GM12878 (cell line): ENCODE data around the gene TNIP2. TPM values are rescaled to one million over a fixed set of nuclear protein-coding genes. Genes with fewer than 3 reads are reported as not detected.

Experiments
- ATAC-seq: fragments of 200-7000 bp; cut with Tn5 transposase; 3 replicates; pipeline ENCODE4 v1.9.1; 2020; ENCODE audit warnings: mild to moderate bottlenecking, moderate library complexity
- BruUV-seq: library from RNA; stranded (reverse); fragments of 400-500 nt; replicated peaks from 2 replicates; lab custom pipeline; 2021; lab: Mats Ljungman, UMichigan
- CTCF ChIA-PET: fragments of 300-600 bp; sonication (Branson Sonifier 250); formaldehyde crosslinking; extraction: SDS; loops from one replicate; lab custom pipeline; 2021; ENCODE audit warnings: inconsistent platforms; lab: Yijun Ruan, JAX
- POLR2A ChIA-PET: fragments of 350-600 bp; formaldehyde crosslinking; extraction: SDS; loops from one replicate; lab custom pipeline; 2021; ENCODE audit warnings: inconsistent platforms; lab: Charles Lee
- RAD21 ChIA-PET: fragments of 300-600 bp; sonication (Branson Sonifier 250); formaldehyde crosslinking; loops from one replicate; lab custom pipeline; 2023; ENCODE audit warnings: antibody characterized with exemption; ENCODE audit not compliant: unreplicated experiment; lab: Charles Lee
- SMC1A ChIA-PET: fragments of 300-600 bp; sonication (Branson Sonifier 250); formaldehyde crosslinking; loops from one replicate; lab custom pipeline; 2023; ENCODE audit not compliant: unreplicated experiment, uncharacterized antibody; lab: Charles Lee
- DNase-seq: peaks from one replicate; pipeline ENCODE4 v3.0.0-alpha.2; 2011; ENCODE audit warnings: low read depth, low spot score
- FAIRE-seq: peaks from 3 replicates; lab custom pipeline; 2011; peaks lifted over from hg19 to GRCh38; lab: Jason Lieb, UNC
- H2AFZ ChIP-seq: 2 replicates; pipeline ENCODE4 v1.6.0; 2011; ENCODE audit warnings: low read depth, low read length, control low read depth; ENCODE audit not compliant: control insufficient read depth
- H3K27ac ChIP-seq: 2 replicates; pipeline ENCODE4 v1.5.1; 2011; ENCODE audit warnings: control low read depth; ENCODE audit not compliant: control insufficient read depth, insufficient read depth
- H3K27me3 ChIP-seq, 2 experiments: replicated peaks in 1 of 2; 2 replicates each; pipeline versions ENCODE4 v1.6.0 to v1.6.1; 2011; ENCODE audit warnings: low read length in 1 of 2; ENCODE audit not compliant: control insufficient read depth in 2 of 2, insufficient read depth in 2 of 2
- H3K36me3 ChIP-seq, 2 experiments: 2 replicates each; pipeline ENCODE4 v1.5.1; 2011; ENCODE audit warnings: low read length in 1 of 2; ENCODE audit not compliant: control insufficient read depth in 2 of 2, insufficient read depth in 2 of 2
- H3K4me1 ChIP-seq: 2 replicates; pipeline ENCODE4 v1.6.1; 2011; ENCODE audit warnings: mild to moderate bottlenecking, low read length, moderate library complexity, mixed read lengths; ENCODE audit not compliant: control insufficient read depth, insufficient read depth
- H3K4me2 ChIP-seq: 2 replicates; pipeline ENCODE4 v1.6.0; 2011; ENCODE audit warnings: control low read depth; ENCODE audit not compliant: control insufficient read depth, insufficient read depth
- H3K4me3 ChIP-seq: fragments of 200-600 bp; sonication (generic); 2 replicates; pipeline ENCODE4 v1.5.1; 2016
- H3K79me2 ChIP-seq: 2 replicates; pipeline ENCODE4 v1.6.0; 2011; ENCODE audit warnings: low read length; ENCODE audit not compliant: control insufficient read depth, insufficient read depth
- H3K9ac ChIP-seq: 2 replicates; pipeline ENCODE4 v1.8.0; 2011; ENCODE audit warnings: low read length, control low read depth, mixed read lengths; ENCODE audit not compliant: control insufficient read depth, insufficient read depth
- H3K9me3 ChIP-seq: replicated peaks from 3 replicates; pipeline ENCODE4 v1.5.1; 2011; ENCODE audit warnings: mild to moderate bottlenecking, low read length; ENCODE audit not compliant: control insufficient read depth, insufficient read depth
- H4K20me1 ChIP-seq: 2 replicates; pipeline ENCODE4 v1.6.0; 2011; ENCODE audit not compliant: control insufficient read depth, insufficient read depth
- BHLHE40 ChIP-seq, 2 experiments: fragments of 450-650 bp in 1 of 2; IDR thresholded peaks; 2 replicates each; pipeline ENCODE4 v1.6.1; 2011 to 2017; ENCODE audit warnings: low read depth in 2 of 2, borderline replicate concordance in 1 of 2, improper control_type of control experiment in 1 of 2, low read length in 1 of 2, mild to moderate bottlenecking in 1 of 2
- CBX5 ChIP-seq: sonication (generic); IDR thresholded peaks from 2 replicates; pipeline ENCODE4 v1.6.1; 2016; ENCODE audit warnings: low read depth, moderate library complexity, mild to moderate bottlenecking, inconsistent platforms
- EED ChIP-seq: sonication (generic); IDR thresholded peaks from 2 replicates; pipeline ENCODE4 v1.6.1; 2016; ENCODE audit warnings: antibody characterized with exemption, low read depth
- HCFC1 ChIP-seq: fragments of 150-350 bp; IDR thresholded peaks from 2 replicates; pipeline ENCODE4 v1.6.1; 2014; ENCODE audit warnings: low read length
- HDAC6 ChIP-seq: fragments of 200-600 bp; sonication (generic); IDR thresholded peaks from one replicate; pipeline ENCODE4 v1.8.0; 2017; ENCODE audit warnings: antibody characterized with exemption; ENCODE audit not compliant: unreplicated experiment
- IKZF1 ChIP-seq: fragments of 450-650 bp; conservative IDR thresholded peaks from 2 replicates; pipeline ENCODE4 v1.6.1; 2017; ENCODE audit warnings: antibody characterized with exemption, mild to moderate bottlenecking
- JUNB ChIP-seq: IDR thresholded peaks from 2 replicates; pipeline ENCODE4 v1.6.1; 2016; ENCODE audit warnings: antibody characterized with exemption, mild to moderate bottlenecking
- LARP7 ChIP-seq: fragments of 450-650 bp; IDR thresholded peaks from 2 replicates; pipeline ENCODE4 v1.6.1; 2017; ENCODE audit warnings: mild to moderate bottlenecking
- MTA2 ChIP-seq: fragments of 450-650 bp; IDR thresholded peaks from 2 replicates; pipeline ENCODE4 v1.6.1; 2016; ENCODE audit warnings: low read depth, mild to moderate bottlenecking, moderate library complexity
- NR2F1 ChIP-seq: fragments of 450-650 bp; conservative IDR thresholded peaks from 2 replicates; pipeline ENCODE4 v1.6.1; 2017; ENCODE audit warnings: mild to moderate bottlenecking
- PML ChIP-seq: IDR thresholded peaks from 2 replicates; pipeline ENCODE4 v1.6.1; 2012; ENCODE audit warnings: low read length, inconsistent platforms
- SMAD1 ChIP-seq: fragments of 450-650 bp; IDR thresholded peaks from 2 replicates; pipeline ENCODE4 v1.6.1; 2018; ENCODE audit warnings: mild to moderate bottlenecking, low read depth; ENCODE audit not compliant: partially characterized antibody
- STAT1 ChIP-seq: fragments of 450-650 bp; conservative IDR thresholded peaks from 2 replicates; pipeline ENCODE4 v1.6.1; 2014; ENCODE audit warnings: antibody characterized with exemption, mild to moderate bottlenecking
- ZNF24 ChIP-seq: fragments of 450-650 bp; IDR thresholded peaks from 2 replicates; pipeline ENCODE4 v1.6.1; 2017; ENCODE audit warnings: antibody characterized with exemption, mild to moderate bottlenecking
- WGBS: methylation state at CpG from one replicate; pipeline ENCODE4 v1.1.6; 2016; ENCODE audit warnings: low lambda C conversion rate; ENCODE audit not compliant: insufficient replicate concordance, insufficient coverage; ENCODE audit errors: missing lambda C conversion rate; 5-methylcytosine and 5-hydroxymethylcytosine counted together
- in situ Hi-C: fragments of 300-500 bp; cut with MboI; formaldehyde crosslinking; loops from 9 replicates; pipeline ENCODE4 v1.14.3; 2018; ENCODE audit warnings: mixed read lengths
- intact Hi-C: fragments of 100-400 bp; cut with micrococcal nuclease; formaldehyde crosslinking; loops from one replicate; pipeline ENCODE4 v1.14.2; 2022; ENCODE audit not compliant: unreplicated experiment
- polyA plus RNA-seq, 11 experiments: library from polyadenylated mRNA; depleted of rRNA in 4 of 11; unstranded in 6 of 11; stranded (reverse) in 5 of 11; fragments of >200 nt; fragmentation: Nextera tagmentation in 4 of 11; fragmentation: Illumina TruSeq in 1 of 11; extraction: Ambion mirVana in 4 of 11; extraction: Trizol in 1 of 11; gene quantifications; 1 replicate in 1 of 11; 2 replicates in 10 of 11; pipeline versions ENCODE4 v1.2.1 to v1.2.3, GENCODE V29; 2011 to 2016; ENCODE audit warnings: inconsistent platforms in 2 of 11, missing spikeins in 2 of 11, low read depth in 1 of 11
- total RNA-seq, 4 experiments: library from RNA; depleted of rRNA in 3 of 4; stranded (reverse); fragments of >200 nt in 3 of 4; fragmentation: Illumina TruSeq in 1 of 4; extraction: Trizol in 1 of 4; gene quantifications; 2 replicates each; pipeline versions ENCODE4 v1.2.1 to v1.2.3, GENCODE V29; 2013 to 2021
- TF ChIP-seq, protein P1 (sequence below): fragments of 450-650 bp; IDR thresholded peaks from 2 replicates; pipeline ENCODE4 v1.6.1; 2018; ENCODE audit warnings: mild to moderate bottlenecking, low read depth, moderate library complexity; ENCODE audit not compliant: partially characterized antibody
- TF ChIP-seq, protein P2 (sequence below): fragments of 150-350 bp; IDR thresholded peaks from 2 replicates; pipeline ENCODE4 v1.6.1; 2016; ENCODE audit warnings: low read depth, low read length

The TNIP2 gene
- total and polyA plus RNA-seq, 10 of the 15 experiments (the other 5 are each of a cell fraction or from before 2014, with no cell fraction given), result 1.4 to 64.9 (median 45.5) TPM

DNA sequence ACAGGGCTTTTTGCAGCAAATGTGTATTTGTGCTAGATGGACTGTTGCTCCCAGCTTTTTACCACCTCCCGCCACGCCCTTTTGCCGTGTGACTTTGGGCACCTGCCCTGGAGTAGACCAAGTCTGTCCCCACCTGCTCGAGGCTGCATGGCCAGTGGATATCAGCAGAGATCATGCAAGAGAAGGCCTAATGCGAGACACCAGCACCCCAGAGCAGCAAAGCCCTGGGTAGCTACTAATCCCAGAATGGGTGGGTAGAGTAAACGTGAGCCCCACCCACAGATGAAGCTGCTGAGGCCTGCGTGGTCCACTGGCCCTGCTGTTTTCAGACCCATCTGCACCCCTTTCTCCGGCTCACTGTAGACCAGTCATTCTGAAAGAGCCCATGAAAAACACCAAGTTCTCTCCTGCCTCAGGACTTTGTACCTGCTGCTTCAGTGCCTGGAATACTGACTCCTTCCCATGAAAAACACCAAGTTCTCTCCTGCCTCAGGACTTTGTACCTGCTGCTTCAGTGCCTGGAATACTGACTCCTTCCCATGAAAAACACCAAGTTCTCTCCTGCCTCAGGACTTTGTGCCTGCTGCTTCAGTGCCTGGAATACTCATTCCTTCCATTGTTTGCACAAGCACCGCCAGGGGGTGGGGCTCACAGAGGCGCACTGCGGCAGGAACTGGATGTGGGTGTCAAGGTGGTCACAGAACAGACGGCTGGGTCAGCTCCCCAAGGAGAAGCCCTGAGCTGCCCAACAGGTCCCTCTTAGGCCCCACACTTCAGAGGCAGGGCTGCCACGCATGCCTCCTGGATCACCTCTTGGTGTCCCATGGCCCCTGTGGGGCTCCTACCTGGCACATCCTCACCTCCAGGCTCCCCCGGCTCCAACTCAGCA lies 5.1 kb upstream of the TNIP2 start:
- intact Hi-C loops (loop anchor here (5.0 to 10.0 kb wide), 4 partner anchors 51 to 284 kb away; partner anchors contain the start of genes GRK4 and NOP14), in situ Hi-C loops (loop anchor here (25.0 kb wide), 1 partner anchor 176 kb away; no protein-coding TSS in a partner anchor)
- Histone ChIP-seq H3K4me1 (peaks cover 14% of the 10 kb centered on the region), H4K20me1 (peaks cover 3% of the 10 kb centered on the region; the same call in 1 of the 2 replicates), H2AFZ (no peak overlapping the region), H3K79me2 (no peaks in the 10 kb centered on the region), H3K4me2 (no peak overlapping the region), H3K36me3 (no peaks in the 10 kb centered on the region), H3K9me3 (no peaks in the 10 kb centered on the region), H3K9ac (no peak overlapping the region), H3K27me3 (no peaks in the 10 kb centered on the region), H3K4me3 (no peak overlapping the region), H3K27ac (no peak overlapping the region)
- ATAC-seq (peak; percentile 18), DNase-seq (no peak), FAIRE-seq (no peak)
- ChIA-PET RAD21 (interaction anchor here (1.0 to 3.8 kb wide), 9 partner anchors 9 to 190 kb away, joined by 3 to 21 read pairs (median 4); no protein-coding TSS in a partner anchor), POLR2A (interaction anchor here (0.6 to 1.0 kb wide), 3 partner anchors 21 to 228 kb away, joined by 3 to 6 read pairs (median 3); partner anchors contain the start of genes GRK4 and NOP14), SMC1A (interaction anchor here (0.7 to 1.8 kb wide), 7 partner anchors 12 to 1027 kb away, joined by 3 to 6 read pairs (median 3); no protein-coding TSS in a partner anchor), CTCF (interaction anchor here (1.0 to 2.0 kb wide), 6 partner anchors 14 to 541 kb away, joined by 3 to 5 read pairs (median 4); no protein-coding TSS in a partner anchor)
- BruUV-seq, result no TSS peak
- 64% methylated on average over 14 of the region's 14 CpGs for WGBS
- TF ChIP-seq IKZF1, result 0 out of 2 replicates have a peak, but pooled peaks have one; percentile 22
- TF ChIP-seq STAT1, result no peak
- TF ChIP-seq, protein P1, sequence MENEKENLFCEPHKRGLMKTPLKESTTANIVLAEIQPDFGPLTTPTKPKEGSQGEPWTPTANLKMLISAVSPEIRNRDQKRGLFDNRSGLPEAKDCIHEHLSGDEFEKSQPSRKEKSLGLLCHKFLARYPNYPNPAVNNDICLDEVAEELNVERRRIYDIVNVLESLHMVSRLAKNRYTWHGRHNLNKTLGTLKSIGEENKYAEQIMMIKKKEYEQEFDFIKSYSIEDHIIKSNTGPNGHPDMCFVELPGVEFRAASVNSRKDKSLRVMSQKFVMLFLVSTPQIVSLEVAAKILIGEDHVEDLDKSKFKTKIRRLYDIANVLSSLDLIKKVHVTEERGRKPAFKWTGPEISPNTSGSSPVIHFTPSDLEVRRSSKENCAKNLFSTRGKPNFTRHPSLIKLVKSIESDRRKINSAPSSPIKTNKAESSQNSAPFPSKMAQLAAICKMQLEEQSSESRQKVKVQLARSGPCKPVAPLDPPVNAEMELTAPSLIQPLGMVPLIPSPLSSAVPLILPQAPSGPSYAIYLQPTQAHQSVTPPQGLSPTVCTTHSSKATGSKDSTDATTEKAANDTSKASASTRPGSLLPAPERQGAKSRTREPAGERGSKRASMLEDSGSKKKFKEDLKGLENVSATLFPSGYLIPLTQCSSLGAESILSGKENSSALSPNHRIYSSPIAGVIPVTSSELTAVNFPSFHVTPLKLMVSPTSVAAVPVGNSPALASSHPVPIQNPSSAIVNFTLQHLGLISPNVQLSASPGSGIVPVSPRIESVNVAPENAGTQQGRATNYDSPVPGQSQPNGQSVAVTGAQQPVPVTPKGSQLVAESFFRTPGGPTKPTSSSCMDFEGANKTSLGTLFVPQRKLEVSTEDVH, result no peak
- TF ChIP-seq, protein P2, sequence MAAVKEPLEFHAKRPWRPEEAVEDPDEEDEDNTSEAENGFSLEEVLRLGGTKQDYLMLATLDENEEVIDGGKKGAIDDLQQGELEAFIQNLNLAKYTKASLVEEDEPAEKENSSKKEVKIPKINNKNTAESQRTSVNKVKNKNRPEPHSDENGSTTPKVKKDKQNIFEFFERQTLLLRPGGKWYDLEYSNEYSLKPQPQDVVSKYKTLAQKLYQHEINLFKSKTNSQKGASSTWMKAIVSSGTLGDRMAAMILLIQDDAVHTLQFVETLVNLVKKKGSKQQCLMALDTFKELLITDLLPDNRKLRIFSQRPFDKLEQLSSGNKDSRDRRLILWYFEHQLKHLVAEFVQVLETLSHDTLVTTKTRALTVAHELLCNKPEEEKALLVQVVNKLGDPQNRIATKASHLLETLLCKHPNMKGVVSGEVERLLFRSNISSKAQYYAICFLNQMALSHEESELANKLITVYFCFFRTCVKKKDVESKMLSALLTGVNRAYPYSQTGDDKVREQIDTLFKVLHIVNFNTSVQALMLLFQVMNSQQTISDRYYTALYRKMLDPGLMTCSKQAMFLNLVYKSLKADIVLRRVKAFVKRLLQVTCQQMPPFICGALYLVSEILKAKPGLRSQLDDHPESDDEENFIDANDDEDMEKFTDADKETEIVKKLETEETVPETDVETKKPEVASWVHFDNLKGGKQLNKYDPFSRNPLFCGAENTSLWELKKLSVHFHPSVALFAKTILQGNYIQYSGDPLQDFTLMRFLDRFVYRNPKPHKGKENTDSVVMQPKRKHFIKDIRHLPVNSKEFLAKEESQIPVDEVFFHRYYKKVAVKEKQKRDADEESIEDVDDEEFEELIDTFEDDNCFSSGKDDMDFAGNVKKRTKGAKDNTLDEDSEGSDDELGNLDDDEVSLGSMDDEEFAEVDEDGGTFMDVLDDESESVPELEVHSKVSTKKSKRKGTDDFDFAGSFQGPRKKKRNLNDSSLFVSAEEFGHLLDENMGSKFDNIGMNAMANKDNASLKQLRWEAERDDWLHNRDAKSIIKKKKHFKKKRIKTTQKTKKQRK, result no peak
- no peak for TF ChIP-seq CBX5
- TF ChIP-seq LARP7, result no peak
- no peak for TF ChIP-seq HDAC6
- no peak; the same call in 1 of the 2 replicates for TF ChIP-seq JUNB
- no peak for TF ChIP-seq SMAD1
- TF ChIP-seq EED, result peak; percentile 52
- peak; percentile 59 for TF ChIP-seq NR2F1
- TF ChIP-seq MTA2, result no peak
- no peak for TF ChIP-seq ZNF24
- no peak for TF ChIP-seq HCFC1
- TF ChIP-seq BHLHE40 (IDR thresholded peaks at IDR 0.05; ENCODE audit: borderline replicate concordance in 1 of 2, low read depth in 2 of 2, low read length in 1 of 2), result peak in 1 of 2 experiments; percentile 48; a peak in 2 of 4 replicates
- TF ChIP-seq PML, result no peak
